GM12875 (cell line): ENCODE measurements around the gene MAPK8IP2.
"Not testable (repeated sequence)": the region's sequence is repeated elsewhere in the genome, so short reads cannot be mapped to it uniquely, and the experiment has no call there.

Experiments
- H3K4me3 ChIP-seq: one replicate; pipeline ENCODE4 v1.5.1; 2011; ENCODE audit warnings: low read depth, low read length, control low read depth
- CTCF ChIP-seq: IDR thresholded peaks from 2 replicates; pipeline ENCODE4 v1.5.1; 2011; ENCODE audit warnings: low read depth, mild to moderate bottlenecking, control low read depth, inconsistent platforms, low read length, moderate library complexity, borderline replicate concordance; ENCODE audit not compliant: insufficient read depth

Gene MAPK8IP2

GRCh38 chr22:50633086-50633485 is 32.5 kb downstream of the MAPK8IP2 start:
- no peak overlapping the region for H3K4me3 ChIP-seq
- no peak for TF ChIP-seq CTCF

GRCh38 chr22:50633771-50634170 is 33.2 kb downstream of the MAPK8IP2 start:
- H3K4me3 ChIP-seq, result no peak overlapping the region

GRCh38 chr22:50635591-50635990 is 35.0 kb downstream of the MAPK8IP2 start:
- TF ChIP-seq CTCF, result no peak
- H3K4me3 ChIP-seq, result no peak overlapping the region

More at GRCh38 chr22:50633771-50634170, 33.2 kb downstream of the MAPK8IP2 start:
- TF ChIP-seq CTCF, result no peak

GRCh38 chr22:50640296-50640695 is 39.7 kb downstream of the MAPK8IP2 start:
- not testable (repeated sequence) for H3K4me3 ChIP-seq

- no peak for TF ChIP-seq CTCF
- no peak overlapping the region for H3K4me3 ChIP-seq
These were observed 40.5 kb downstream of the MAPK8IP2 start for GRCh38 chr22:50640857-50641647.

GRCh38 chr22:50641696-50642607 is 41.4 kb downstream of the MAPK8IP2 start:
- TF ChIP-seq CTCF, result peak; percentile 23; the same call in 1 of the 2 replicates
- no peak overlapping the region for H3K4me3 ChIP-seq

- H3K4me3 ChIP-seq, result not testable (repeated sequence)
These were observed 42.6 kb downstream of the MAPK8IP2 start for GRCh38 chr22:50643021-50643820.

- not testable (repeated sequence) for H3K4me3 ChIP-seq
These were observed 43.2 kb downstream of the MAPK8IP2 start for GRCh38 chr22:50643821-50644101.
